GM10847 (cell line): ENCODE results near the gene PKP3.
A peak's percentile ranks its signal among the peaks of the same experiment; 100 is the strongest.

ENCODE experiments used
- POLR2A ChIP-seq: IDR thresholded peaks from 2 replicates; pipeline ENCODE4 v1.6.1; 2011; ENCODE audit not compliant: insufficient read length; ENCODE audit errors: extremely low read depth

Gene PKP3

GRCh38 chr11:439315-440064, 45.5 kb downstream of the PKP3 start:
- no peak for TF ChIP-seq POLR2A

- TF ChIP-seq POLR2A: no peak
These were observed 46.3 kb downstream of the PKP3 start for GRCh38 chr11:440065-441042.

GRCh38 chr11:441043-441417, 47.0 kb downstream of the PKP3 start:
- no peak for TF ChIP-seq POLR2A

GRCh38 chr11:441418-442274, 47.6 kb downstream of the PKP3 start, which contains the start of gene ANO9:
Gene ANO9, minus strand, starts transcription at chr11:442011. Its CDS starts 85 bp downstream, at chr11:441926.
- TF ChIP-seq POLR2A: peak; percentile 14

DNA sequence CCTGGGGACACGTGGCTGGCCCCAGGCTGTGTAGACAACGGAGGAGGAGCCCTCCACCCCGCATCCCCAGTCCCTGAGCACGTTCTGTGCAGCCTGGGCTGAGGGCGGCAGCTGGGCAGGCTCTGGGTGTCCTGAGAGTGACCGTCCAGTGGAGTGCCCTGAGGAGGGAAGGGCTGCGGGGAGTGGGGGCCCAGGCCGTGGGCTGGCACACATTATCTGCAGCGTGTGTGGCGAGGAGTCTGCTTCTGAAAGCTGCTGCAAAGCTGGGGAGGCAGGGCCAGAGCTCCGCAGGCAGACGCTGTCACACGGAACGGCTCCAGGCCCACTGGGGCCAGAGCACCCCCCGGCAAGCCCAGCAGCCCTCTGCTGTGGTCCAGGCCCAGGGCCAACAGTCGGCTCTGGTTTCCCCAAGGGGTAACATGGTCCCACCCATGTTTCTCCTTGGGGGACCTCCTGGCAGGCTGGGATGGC, 48.6 kb downstream of the PKP3 start:
- TF ChIP-seq POLR2A: no peak

GRCh38 chr11:443542-444199, 49.7 kb downstream of the PKP3 start:
- TF ChIP-seq POLR2A: no peak

- no peak for TF ChIP-seq POLR2A
These were observed 50.6 kb downstream of the PKP3 start for GRCh38 chr11:444396-445144.

GRCh38 chr11:445765-446588, 52.0 kb downstream of the PKP3 start:
- no peak for TF ChIP-seq POLR2A

DNA sequence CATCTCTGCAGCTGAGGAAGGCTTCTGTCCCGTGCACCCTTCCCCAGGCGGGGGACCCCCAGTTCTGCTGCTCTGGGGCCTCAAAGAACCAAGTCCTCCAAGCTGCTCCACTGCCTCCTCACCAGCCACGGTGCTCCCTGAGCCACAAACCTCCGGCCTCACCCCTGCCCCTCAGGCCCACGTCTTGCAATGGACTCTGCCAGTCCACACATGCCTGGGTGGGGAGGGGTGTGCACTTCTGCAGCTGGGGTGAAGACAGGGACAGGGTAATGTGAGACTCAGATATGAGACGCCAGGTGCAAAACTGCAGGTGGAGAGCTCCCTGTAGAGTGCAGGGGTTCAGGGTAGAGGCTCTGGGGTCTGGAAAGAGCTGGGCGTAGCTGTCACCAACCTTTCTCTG, 52.9 kb downstream of the PKP3 start:
- no peak for TF ChIP-seq POLR2A

GRCh38 chr11:447923-448731, 54.1 kb downstream of the PKP3 start:
- TF ChIP-seq POLR2A: peak; percentile 66

DNA sequence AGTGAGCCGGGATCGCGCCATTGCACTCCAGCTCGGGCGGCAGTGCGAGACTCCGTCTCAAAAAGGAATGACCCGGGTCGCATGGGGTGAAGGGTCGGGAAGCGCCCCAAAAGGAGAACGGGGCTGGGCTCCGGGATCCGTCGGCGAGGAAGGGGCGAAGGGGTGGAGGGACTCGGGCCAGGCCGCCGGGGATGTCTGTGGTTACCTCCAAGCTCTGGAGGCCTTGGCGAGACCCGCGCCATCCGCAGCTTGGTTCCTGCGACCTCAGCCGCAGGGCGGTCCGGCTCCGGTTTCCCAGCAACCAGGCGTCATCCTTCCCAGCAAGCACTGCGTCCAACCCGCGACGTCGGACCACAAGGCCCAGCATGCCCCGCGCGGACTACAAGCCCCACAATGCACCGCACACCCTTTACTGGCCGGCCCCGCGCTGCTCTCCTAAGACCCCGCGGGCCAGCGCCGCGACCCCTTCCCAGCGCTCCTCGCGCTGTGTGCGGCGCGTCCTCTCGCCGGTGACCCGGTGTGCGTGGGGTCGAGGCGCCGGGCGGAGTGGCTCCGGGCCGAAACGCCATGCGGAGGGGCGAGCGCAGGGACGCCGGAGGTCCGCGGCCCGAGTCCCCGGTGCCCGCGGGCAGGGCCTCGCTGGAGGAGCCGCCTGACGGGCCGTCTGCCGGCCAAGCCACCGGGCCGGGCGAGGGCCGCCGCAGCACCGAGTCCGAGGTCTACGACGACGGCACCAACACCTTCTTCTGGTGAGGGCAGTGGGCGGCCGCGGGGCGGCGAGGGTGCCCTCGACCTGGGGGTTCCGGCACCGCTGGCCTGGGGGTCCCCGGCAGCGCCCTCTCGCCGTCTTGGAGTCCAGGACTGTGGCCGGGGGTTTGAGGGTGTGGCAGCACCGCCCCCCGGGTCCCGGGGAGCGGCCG, 56.1 kb downstream of the PKP3 start, which contains the start of gene PTDSS2:
TSS of gene PTDSS2 (plus strand) at position 391 of the 920 bp plus-strand sequence. CDS start at position 568, 177 bp downstream.
- TF ChIP-seq POLR2A: peak; percentile 71
